Activated CD8-positive, alpha-beta memory T cell treated with anti-CD3 and anti-CD28 coated beads, Interleukin-2, amount 50 U/mL, for 1 hour (primary cell): ENCODE data around the gene ABRAXAS1.

ENCODE experiments used
- DNase-seq: peaks from one replicate; pipeline ENCODE4 v3.0.0-alpha.2; 2020; ENCODE audit errors: extremely low read depth

Gene ABRAXAS1

DNA sequence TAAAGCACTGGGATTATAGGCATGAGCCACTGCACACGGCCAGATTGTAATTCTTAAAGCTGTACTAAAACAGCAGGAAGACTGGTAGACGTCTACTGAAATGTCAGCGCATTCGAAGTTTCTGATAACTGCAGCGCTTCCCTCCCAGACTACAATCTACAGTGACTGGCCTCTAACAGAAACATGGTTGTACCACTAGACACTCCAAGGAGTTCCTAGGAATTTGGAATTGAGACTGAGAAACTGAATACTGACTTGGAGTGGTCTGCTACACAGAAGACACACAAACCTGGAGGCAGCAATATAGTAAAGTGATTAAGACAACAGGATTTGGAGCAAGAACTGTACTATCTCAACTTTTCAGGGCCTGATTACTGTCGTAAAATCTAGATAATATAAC lies 30.2 kb downstream of the ABRAXAS1 start:
- DNase-seq = no peak

DNA sequence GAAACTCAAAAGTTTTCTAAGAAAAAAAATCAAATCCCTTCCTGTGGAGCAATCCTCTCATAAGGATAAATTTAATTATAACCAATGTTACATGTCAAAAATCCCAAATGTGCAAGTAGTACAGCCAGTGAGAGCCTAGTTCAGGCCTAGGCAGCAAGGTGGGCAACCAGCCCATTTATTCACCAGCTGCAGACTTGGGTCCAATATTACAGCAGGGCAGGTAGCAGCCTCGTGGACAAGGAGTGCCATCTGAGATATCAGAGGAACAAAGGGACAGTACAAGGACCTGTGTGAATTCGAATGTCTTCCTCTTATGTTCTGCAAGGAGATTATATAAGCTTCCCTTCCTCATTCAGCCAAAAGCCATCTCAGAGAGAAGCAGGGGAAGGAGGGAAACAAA lies 35.9 kb downstream of the ABRAXAS1 start:
- DNase-seq = no peak

DNA sequence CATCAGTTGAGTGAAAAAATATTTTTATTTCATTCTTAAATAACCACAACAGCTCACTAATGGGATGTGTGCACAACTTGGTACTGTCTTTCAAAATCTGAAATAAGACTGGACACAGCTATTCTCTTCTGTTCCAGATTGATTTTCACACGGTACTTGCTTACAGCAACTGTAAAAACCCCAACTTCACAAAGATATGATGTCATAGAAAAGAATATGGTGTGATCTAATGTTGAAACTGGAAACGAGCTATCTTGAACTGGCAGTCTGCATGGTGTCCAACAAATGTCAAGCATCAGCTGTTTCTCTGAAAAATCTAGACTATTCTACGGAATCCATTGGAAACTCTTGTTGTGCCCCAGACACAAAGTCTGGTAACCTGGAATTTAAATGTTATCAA lies 44.0 kb downstream of the ABRAXAS1 start:
- no peak for DNase-seq

DNA sequence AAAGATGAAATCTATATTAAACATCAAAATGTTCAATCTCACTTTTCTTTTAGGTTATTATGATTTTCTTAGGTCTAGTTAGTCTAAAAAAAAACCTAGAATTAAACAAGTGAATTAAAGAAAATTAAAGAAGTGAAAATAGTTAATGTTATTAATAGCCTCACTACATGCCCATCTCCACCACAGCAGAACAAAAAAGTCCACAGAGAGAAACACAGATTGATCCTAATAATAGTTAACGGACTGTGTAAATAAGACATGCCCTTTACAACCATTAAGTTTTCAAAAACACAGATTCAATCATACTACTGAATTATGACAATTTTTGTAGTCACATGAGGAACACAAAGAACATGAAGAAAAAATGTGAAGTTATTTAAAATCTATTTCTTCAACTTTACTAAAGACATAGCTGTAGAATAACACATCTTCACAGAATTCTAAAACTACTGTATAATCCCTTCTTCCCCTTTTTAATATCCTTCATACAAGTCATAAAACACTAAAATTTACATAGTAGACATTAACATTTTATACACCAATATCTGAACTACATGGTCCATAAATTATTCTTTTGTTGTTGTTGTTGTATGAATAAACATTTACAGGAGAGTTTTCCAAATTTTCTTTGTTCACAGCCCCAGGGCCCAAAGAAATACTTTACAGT lies 44.6 kb downstream of the ABRAXAS1 start:
- no peak for DNase-seq

DNA sequence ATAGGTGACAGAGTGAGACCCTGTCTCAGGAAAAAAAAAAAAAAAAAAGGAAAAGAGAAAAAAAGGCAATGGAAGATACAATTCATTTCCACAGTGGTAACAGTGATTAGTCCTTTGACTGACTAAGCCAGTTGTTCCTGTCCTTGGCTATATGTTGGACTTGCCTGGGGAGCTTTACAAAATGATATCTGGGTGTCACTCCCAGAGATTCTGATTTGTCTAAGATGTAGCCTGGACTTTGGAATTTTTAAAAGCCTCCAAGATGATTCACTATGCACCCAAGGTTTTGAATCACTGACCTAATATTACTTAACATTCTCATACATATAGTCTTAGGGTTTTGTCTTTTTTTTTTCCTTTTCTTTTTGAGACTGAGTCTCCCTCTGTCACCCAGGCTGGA lies 46.2 kb downstream of the ABRAXAS1 start:
- DNase-seq = no peak

DNA sequence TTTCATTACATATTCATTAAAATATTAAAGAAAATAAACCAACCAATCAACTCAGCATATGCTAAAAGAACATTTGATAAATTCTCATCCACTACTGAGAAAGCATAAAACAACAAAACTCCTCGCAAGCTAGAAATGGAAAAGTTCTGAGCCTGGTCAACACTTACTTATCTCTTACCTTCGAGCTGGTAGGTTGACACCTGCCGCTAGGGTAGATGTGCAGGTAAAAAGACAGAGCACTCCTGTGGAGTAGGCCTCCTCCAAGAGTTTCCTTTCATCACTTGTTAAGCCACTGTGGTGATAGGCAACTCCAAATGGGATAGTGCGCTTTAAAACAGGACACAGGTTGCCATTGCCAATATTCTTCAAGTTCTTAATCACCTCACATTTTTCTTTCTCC lies 48.2 kb downstream of the ABRAXAS1 start:
- no peak for DNase-seq

DNA sequence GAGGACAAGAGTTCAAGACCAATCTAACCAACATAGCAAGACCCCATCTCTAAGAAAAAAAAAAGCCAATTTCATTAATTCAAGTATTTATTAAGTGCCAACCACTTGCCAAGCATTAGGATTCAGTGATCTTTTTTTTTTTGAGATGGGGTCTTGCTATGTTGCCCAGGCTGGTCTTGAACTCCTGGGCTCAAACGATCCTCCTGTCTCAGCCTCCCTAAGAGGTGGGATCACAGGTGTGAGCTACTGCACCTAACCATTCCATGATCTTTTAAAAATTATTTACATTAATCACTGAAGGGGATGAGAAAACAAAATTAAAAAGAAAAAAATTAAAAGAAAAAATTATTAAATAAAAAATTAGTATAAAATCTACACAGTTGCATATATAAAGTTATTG lies 53.7 kb downstream of the ABRAXAS1 start:
- DNase-seq = no peak

DNA sequence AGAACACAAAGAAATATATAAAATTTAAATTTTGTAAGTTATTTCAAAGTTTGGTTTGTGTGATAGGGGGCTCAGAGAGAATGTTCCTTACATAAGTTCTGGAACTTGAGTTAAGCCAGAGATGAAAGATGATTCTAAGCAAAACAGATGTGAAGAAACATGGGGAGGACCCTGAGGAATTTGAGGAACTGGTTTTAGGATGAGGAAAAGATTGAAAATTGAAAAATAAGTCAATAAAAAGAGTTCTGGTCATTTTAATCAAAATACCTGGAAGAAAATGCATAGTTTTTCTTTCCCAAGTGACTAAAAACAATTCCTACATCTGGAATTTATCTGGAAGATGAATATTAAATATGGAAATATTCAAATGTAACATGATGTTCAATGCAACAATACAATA lies 66.7 kb downstream of the ABRAXAS1 start:
- no peak for DNase-seq

DNA sequence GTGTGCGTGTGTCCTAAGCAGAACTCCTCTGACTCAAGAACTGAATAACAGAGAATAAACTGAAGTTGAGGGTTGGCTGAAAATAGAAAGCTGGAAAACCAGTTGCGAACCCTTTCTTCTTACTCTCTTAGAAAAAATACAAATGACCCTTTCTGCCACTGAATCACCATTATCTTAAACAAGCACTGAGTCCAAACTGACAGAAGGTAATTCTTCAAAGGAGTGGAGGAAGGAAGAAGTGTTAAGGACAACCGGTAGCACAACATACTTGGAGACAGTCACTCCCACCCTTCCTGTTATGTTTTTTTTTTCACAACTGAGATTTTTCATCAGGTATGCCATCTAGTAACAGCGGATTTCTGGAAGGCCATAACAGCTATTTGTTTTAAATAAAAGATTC lies 67.3 kb downstream of the ABRAXAS1 start:
- DNase-seq = no peak

DNA sequence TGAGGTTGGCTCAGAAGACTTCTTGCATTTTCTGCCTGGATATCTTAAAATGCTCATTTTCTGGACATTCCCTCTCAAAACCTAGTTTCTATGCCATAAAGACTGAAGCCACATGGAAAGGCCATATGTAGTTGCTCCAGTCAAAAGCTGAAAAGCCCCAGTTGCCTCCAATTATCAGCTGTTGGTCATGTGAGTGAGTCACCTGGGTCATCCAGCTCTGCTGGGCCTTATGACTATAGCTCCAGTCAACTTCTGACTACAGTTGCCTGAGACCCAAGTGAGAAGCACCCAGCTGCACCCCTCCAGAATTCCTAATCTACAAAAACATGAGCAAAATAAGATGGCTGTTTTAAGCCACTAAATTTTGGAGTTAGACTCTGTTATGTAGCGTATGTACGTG lies 71.2 kb downstream of the ABRAXAS1 start:
- no peak for DNase-seq
